CD8-positive, alpha-beta memory T cell (primary cell): ENCODE measurements around the gene LIN28B. TPM values are rescaled to one million over a fixed set of nuclear protein-coding genes. Genes with fewer than 3 reads are reported as not detected.

Experiments
- CTCF ChIA-PET: fragments of 350-600 bp; sonication (Branson Sonifier 250); formaldehyde crosslinking; loops from one replicate; lab custom pipeline; 2021; ENCODE audit warnings: antibody characterized with exemption; lab: Charles Lee
- POLR2A ChIA-PET: fragments of 350-600 bp; sonication (Branson Sonifier 250); formaldehyde crosslinking; loops from one replicate; lab custom pipeline; 2021; ENCODE audit warnings: antibody characterized with exemption; lab: Charles Lee
- DNase-seq, 5 donors: peaks; one replicate each; pipeline versions ENCODE4 v3.0.0 to v3.0.0-alpha.2; 2020 to 2022; ENCODE audit warnings: mixed read lengths in 1 of 5
- H3K27ac ChIP-seq: one replicate; pipeline ENCODE4 v1.7.0; 2013; ENCODE audit warnings: low read depth, mild to moderate bottlenecking, low read length, moderate library complexity
- H3K27me3 ChIP-seq: 2 replicates; pipeline ENCODE4 v1.7.0; 2013; ENCODE audit warnings: low read length, mild to moderate bottlenecking; ENCODE audit not compliant: insufficient read depth, poor library complexity, severe bottlenecking
- H3K36me3 ChIP-seq: 2 replicates; pipeline ENCODE4 v1.7.0; 2013; ENCODE audit warnings: mild to moderate bottlenecking, low read length, moderate library complexity; ENCODE audit not compliant: insufficient read depth
- H3K4me1 ChIP-seq: 2 replicates; pipeline ENCODE4 v1.7.0; 2013; ENCODE audit warnings: mild to moderate bottlenecking, low read length, moderate library complexity; ENCODE audit not compliant: insufficient read depth
- H3K4me3 ChIP-seq: 2 replicates; pipeline ENCODE4 v1.7.0; 2013; ENCODE audit warnings: mild to moderate bottlenecking, low read length
- H3K9me3 ChIP-seq: 2 replicates; pipeline ENCODE4 v1.7.0; 2013; ENCODE audit warnings: mild to moderate bottlenecking, low read length
- H3K27ac Mint-ChIP-seq, 8 donors: one replicate each; pipeline ENCODE4 v1.8.0; 2020 to 2021; ENCODE audit warnings: mixed read lengths in 8 of 8, mild to moderate bottlenecking in 6 of 8, inconsistent platforms in 3 of 8, moderate library complexity in 3 of 8
- H3K27me3 Mint-ChIP-seq, 2 donors: one replicate each; pipeline ENCODE4 v1.8.0; 2020 to 2021; ENCODE audit warnings: mixed read lengths in 2 of 2, mild to moderate bottlenecking in 1 of 2, moderate library complexity in 1 of 2
- H3K36me3 Mint-ChIP-seq, 3 donors: one replicate each; pipeline ENCODE4 v1.8.0; 2020 to 2021; ENCODE audit warnings: mixed read lengths in 3 of 3, inconsistent platforms in 1 of 3, mild to moderate bottlenecking in 1 of 3
- H3K4me1 Mint-ChIP-seq, 3 donors: one replicate each; pipeline ENCODE4 v1.8.0; 2020 to 2021; ENCODE audit warnings: mixed read lengths in 3 of 3, inconsistent platforms in 1 of 3, mild to moderate bottlenecking in 1 of 3
- H3K4me3 Mint-ChIP-seq, 7 donors: one replicate each; pipeline ENCODE4 v1.8.0; 2020 to 2021; ENCODE audit warnings: mixed read lengths in 7 of 7, mild to moderate bottlenecking in 6 of 7, moderate library complexity in 4 of 7, inconsistent platforms in 2 of 7
- H3K9me3 Mint-ChIP-seq, 5 donors: one replicate each; pipeline ENCODE4 v1.8.0; 2020 to 2022; ENCODE audit warnings: mixed read lengths in 5 of 5, mild to moderate bottlenecking in 3 of 5, moderate library complexity in 2 of 5, inconsistent platforms in 1 of 5
- polyA plus RNA-seq: library from polyadenylated mRNA; unstranded; fragments of 300-500 nt; fragmentation: Illumina TruSeq; gene quantifications from one replicate; pipeline ENCODE4 v1.2.3, GENCODE V29; 2021
- total RNA-seq, 2 experiments: library from RNA; stranded (reverse); gene quantifications; one replicate each; pipeline ENCODE4 v1.2.3, GENCODE V29; 2021

LIN28B gene
- total and polyA plus RNA-seq, 3 experiments from 2014 or later, result not detected

GRCh38 chr6:105109955-105110895 is 153.3 kb downstream of the LIN28B start:
- Mint-ChIP-seq H3K4me1 (no peaks in the 10 kb centered on the region), H3K4me3 (no peak overlapping the region), H3K9me3 (no peaks in the 10 kb centered on the region), H3K27me3 (peaks cover 0 to 14% of the 10 kb centered on the region in 2 donors), H3K27ac (no peak overlapping the region), H3K36me3 (no peaks in the 10 kb centered on the region)
- no peak overlapping the region for H3K27ac ChIP-seq
- H3K4me1 ChIP-seq, result no peaks in the 10 kb centered on the region
- no peaks in the 10 kb centered on the region for H3K9me3 ChIP-seq
- H3K27me3 ChIP-seq, result no peaks in the 10 kb centered on the region
- DNase-seq, result no peak
- POLR2A ChIA-PET, result no interaction called here
- H3K4me3 ChIP-seq, result no peak overlapping the region
- no peaks in the 10 kb centered on the region for H3K36me3 ChIP-seq
- CTCF ChIA-PET, result no interaction called here

GRCh38 chr6:105111105-105111504 is 154.2 kb downstream of the LIN28B start:
- no peaks in the 10 kb centered on the region for H3K4me1 ChIP-seq
- no peaks in the 10 kb centered on the region for H3K27me3 ChIP-seq
- no peaks in the 10 kb centered on the region for H3K36me3 Mint-ChIP-seq
- H3K36me3 ChIP-seq, result no peaks in the 10 kb centered on the region
- no peak overlapping the region for H3K27ac Mint-ChIP-seq
- no peaks in the 10 kb centered on the region for H3K9me3 ChIP-seq
- ChIA-PET CTCF (no interaction called here), POLR2A (no interaction called here)
- DNase-seq, result no peak
- H3K27me3 Mint-ChIP-seq, result peaks cover 0 to 12% of the 10 kb centered on the region in 2 donors
- H3K4me3 ChIP-seq, result no peak overlapping the region
- no peak overlapping the region for H3K27ac ChIP-seq
- no peaks in the 10 kb centered on the region for H3K4me1 Mint-ChIP-seq
- no peaks in the 10 kb centered on the region for H3K9me3 Mint-ChIP-seq
- no peak overlapping the region for H3K4me3 Mint-ChIP-seq

GRCh38 chr6:105111871-105112270 is 155.0 kb downstream of the LIN28B start:
- Histone ChIP-seq H3K9me3 (no peaks in the 10 kb centered on the region), H3K27ac (no peak overlapping the region), H3K27me3 (no peaks in the 10 kb centered on the region), H3K4me1 (no peaks in the 10 kb centered on the region), H3K36me3 (no peaks in the 10 kb centered on the region), H3K4me3 (no peak overlapping the region)
- Mint-ChIP-seq H3K36me3 (no peaks in the 10 kb centered on the region), H3K27ac (no peak overlapping the region), H3K4me3 (no peak overlapping the region), H3K4me1 (no peaks in the 10 kb centered on the region), H3K27me3 (peaks cover 1 to 15% of the 10 kb centered on the region in 2 donors), H3K9me3 (no peaks in the 10 kb centered on the region)
- POLR2A ChIA-PET, result no interaction called here
- CTCF ChIA-PET, result no interaction called here
- no peak for DNase-seq

- Mint-ChIP-seq H3K27ac (no peak overlapping the region), H3K36me3 (no peaks in the 10 kb centered on the region), H3K4me1 (no peaks in the 10 kb centered on the region), H3K27me3 (peaks cover 3 to 19% of the 10 kb centered on the region in 2 donors), H3K4me3 (no peak overlapping the region), H3K9me3 (no peaks in the 10 kb centered on the region)
- no peaks in the 10 kb centered on the region for H3K4me1 ChIP-seq
- ChIA-PET CTCF (no interaction called here), POLR2A (no interaction called here)
- no peak overlapping the region for H3K4me3 ChIP-seq
- no peak overlapping the region for H3K27ac ChIP-seq
- H3K27me3 ChIP-seq, result no peaks in the 10 kb centered on the region
- no peak for DNase-seq
- H3K9me3 ChIP-seq, result no peaks in the 10 kb centered on the region
- H3K36me3 ChIP-seq, result no peaks in the 10 kb centered on the region
Observed at GRCh38 chr6:105112577-105112976, 155.7 kb downstream of the LIN28B start.

GRCh38 chr6:105113422-105113821 is 156.5 kb downstream of the LIN28B start:
- CTCF ChIA-PET, result no interaction called here
- Histone ChIP-seq H3K36me3 (no peaks in the 10 kb centered on the region), H3K9me3 (no peaks in the 10 kb centered on the region), H3K27ac (no peak overlapping the region), H3K27me3 (no peaks in the 10 kb centered on the region), H3K4me3 (no peak overlapping the region), H3K4me1 (no peaks in the 10 kb centered on the region)
- POLR2A ChIA-PET, result no interaction called here
- DNase-seq, result no peak
- H3K36me3 Mint-ChIP-seq, result no peaks in the 10 kb centered on the region
- H3K4me3 Mint-ChIP-seq, result no peak overlapping the region
- peaks cover 7 to 15% of the 10 kb centered on the region in 2 donors for H3K27me3 Mint-ChIP-seq
- no peaks in the 10 kb centered on the region for H3K4me1 Mint-ChIP-seq
- H3K9me3 Mint-ChIP-seq, result no peaks in the 10 kb centered on the region
- H3K27ac Mint-ChIP-seq, result no peak overlapping the region

GRCh38 chr6:105116150-105116549 is 159.2 kb downstream of the LIN28B start:
- DNase-seq, result no peak
- Mint-ChIP-seq H3K36me3 (no peaks in the 10 kb centered on the region), H3K4me1 (no peaks in the 10 kb centered on the region), H3K4me3 (no peak overlapping the region), H3K27ac (no peak overlapping the region), H3K27me3 (peaks cover 7 to 21% of the 10 kb centered on the region in 2 donors), H3K9me3 (no peaks in the 10 kb centered on the region)
- no peaks in the 10 kb centered on the region for H3K27me3 ChIP-seq
- no peak overlapping the region for H3K4me3 ChIP-seq
- no peaks in the 10 kb centered on the region for H3K4me1 ChIP-seq
- H3K27ac ChIP-seq, result no peak overlapping the region
- no peaks in the 10 kb centered on the region for H3K9me3 ChIP-seq
- CTCF ChIA-PET, result no interaction called here
- POLR2A ChIA-PET, result no interaction called here
- H3K36me3 ChIP-seq, result no peaks in the 10 kb centered on the region

- Histone ChIP-seq H3K9me3 (no peaks in the 10 kb centered on the region), H3K4me3 (no peak overlapping the region), H3K27me3 (no peaks in the 10 kb centered on the region), H3K36me3 (no peaks in the 10 kb centered on the region), H3K27ac (no peak overlapping the region), H3K4me1 (no peaks in the 10 kb centered on the region)
- Mint-ChIP-seq H3K36me3 (no peaks in the 10 kb centered on the region), H3K27me3 (peaks cover 11 to 18% of the 10 kb centered on the region in 2 donors), H3K4me1 (no peaks in the 10 kb centered on the region), H3K9me3 (no peaks in the 10 kb centered on the region), H3K27ac (no peak overlapping the region), H3K4me3 (no peak overlapping the region)
- no peak for DNase-seq
- POLR2A ChIA-PET, result no interaction called here
- CTCF ChIA-PET, result no interaction called here
Observed at GRCh38 chr6:105120570-105120969, 163.7 kb downstream of the LIN28B start.

- H3K27me3 Mint-ChIP-seq, result peaks cover 10 to 11% of the 10 kb centered on the region in 2 donors
- CTCF ChIA-PET, result no interaction called here
- DNase-seq, result no peak
- Histone ChIP-seq H3K36me3 (no peaks in the 10 kb centered on the region), H3K27ac (no peak overlapping the region), H3K4me3 (no peak overlapping the region), H3K4me1 (no peaks in the 10 kb centered on the region), H3K9me3 (no peaks in the 10 kb centered on the region), H3K27me3 (no peaks in the 10 kb centered on the region)
- H3K27ac Mint-ChIP-seq, result no peak overlapping the region
- H3K36me3 Mint-ChIP-seq, result no peaks in the 10 kb centered on the region
- POLR2A ChIA-PET, result no interaction called here
- no peaks in the 10 kb centered on the region for H3K4me1 Mint-ChIP-seq
- no peak overlapping the region for H3K4me3 Mint-ChIP-seq
- no peaks in the 10 kb centered on the region for H3K9me3 Mint-ChIP-seq
Observed at GRCh38 chr6:105121981-105122380, 165.1 kb downstream of the LIN28B start.
